HepG2 (cell line): ENCODE results near the gene RNF11. TPM values are rescaled to one million over a fixed set of nuclear protein-coding genes. Genes with fewer than 3 reads are reported as not detected.
A peak's percentile ranks its signal among the peaks of the same experiment; 100 is the strongest.

Source experiments
- CBX1 ChIP-seq: IDR thresholded peaks from one replicate; pipeline ENCODE4 v1.6.1; 2016; ENCODE audit warnings: antibody characterized with exemption, low read depth
- CBX5 ChIP-seq: sonication (generic); formaldehyde crosslinking; IDR thresholded peaks from 2 replicates; pipeline ENCODE4 v1.4.0; 2020; ENCODE audit warnings: missing genetic modification reagents, borderline replicate concordance
- ELF3 ChIP-seq: IDR thresholded peaks from 2 replicates; pipeline ENCODE4 v1.6.1; 2016; ENCODE audit warnings: missing genetic modification reagents, missing compliant biosample characterization
- GABPA ChIP-seq, 2 experiments: IDR thresholded peaks; 2 replicates each; pipeline ENCODE4 v1.6.1; 2011 to 2016; ENCODE audit warnings: low read depth in 2 of 2, low read length in 1 of 2, missing biosample characterization in 1 of 2, missing genetic modification characterization in 1 of 2
- GATA4 ChIP-seq: sonication (generic); IDR thresholded peaks from 2 replicates; pipeline ENCODE4 v1.6.1; 2016; ENCODE audit warnings: antibody characterized with exemption, low read depth, borderline replicate concordance
- GFI1 ChIP-seq: sonication (generic); formaldehyde crosslinking; IDR thresholded peaks from 2 replicates; pipeline ENCODE4 v1.5.0; 2020; ENCODE audit warnings: missing genetic modification reagents, mild to moderate bottlenecking, borderline replicate concordance
- GLI4 ChIP-seq: sonication (generic); formaldehyde crosslinking; IDR thresholded peaks from 2 replicates; pipeline ENCODE4 v1.5.1; 2020; ENCODE audit warnings: missing genetic modification reagents, mild to moderate bottlenecking, moderate library complexity, borderline replicate concordance
- HDAC1 ChIP-seq: sonication (generic); formaldehyde crosslinking; IDR thresholded peaks from 2 replicates; pipeline ENCODE4 v1.5.1; 2020; ENCODE audit warnings: mild to moderate bottlenecking, missing genetic modification reagents
- HMGXB4 ChIP-seq, 2 experiments: sonication (generic) in 1 of 2; formaldehyde crosslinking in 1 of 2; IDR thresholded peaks; 2 replicates each; pipeline versions ENCODE4 v1.4.0 to v1.6.1; 2018 to 2020; ENCODE audit warnings: missing genetic modification reagents in 2 of 2, borderline replicate concordance in 1 of 2, low read depth in 1 of 2, mild to moderate bottlenecking in 1 of 2, missing biosample characterization in 1 of 2
- HNRNPUL1 ChIP-seq: fragments of 200-400 bp; formaldehyde crosslinking; IDR thresholded peaks from 2 replicates; pipeline ENCODE4 v1.6.1; 2017; ENCODE audit warnings: low read depth, mild to moderate bottlenecking, low read length, moderate library complexity
- JUNB ChIP-seq: sonication (generic); formaldehyde crosslinking; IDR thresholded peaks from 2 replicates; pipeline ENCODE4 v1.8.0; 2022; ENCODE audit warnings: missing genetic modification reagents, mild to moderate bottlenecking, borderline replicate concordance
- NFIC ChIP-seq: IDR thresholded peaks from 2 replicates; pipeline ENCODE4 v1.6.1; 2012; ENCODE audit warnings: mild to moderate bottlenecking, low read length, inconsistent platforms
- NFKB2 ChIP-seq: sonication (generic); formaldehyde crosslinking; IDR thresholded peaks from 2 replicates; pipeline ENCODE4 v1.4.0; 2020; ENCODE audit warnings: missing genetic modification reagents, borderline replicate concordance
- POGZ ChIP-seq: sonication (generic); formaldehyde crosslinking; IDR thresholded peaks from 2 replicates; pipeline ENCODE4 v1.4.0; 2020; ENCODE audit warnings: mild to moderate bottlenecking, missing genetic modification reagents
- RFXAP ChIP-seq: sonication (generic); formaldehyde crosslinking; IDR thresholded peaks from 2 replicates; pipeline ENCODE4 v1.4.0; 2020; ENCODE audit warnings: missing genetic modification reagents, borderline replicate concordance
- SALL1 ChIP-seq: sonication (generic); formaldehyde crosslinking; IDR thresholded peaks from 2 replicates; pipeline ENCODE4 v1.8.0; 2022; ENCODE audit warnings: mild to moderate bottlenecking, missing genetic modification reagents
- SMAD3 ChIP-seq: sonication (generic); formaldehyde crosslinking; IDR thresholded peaks from 2 replicates; pipeline ENCODE4 v1.4.0; 2020; ENCODE audit warnings: missing genetic modification reagents
- SNAI1 ChIP-seq: sonication (generic); formaldehyde crosslinking; IDR thresholded peaks from 2 replicates; pipeline ENCODE4 v1.5.0; 2020; ENCODE audit warnings: mild to moderate bottlenecking, missing genetic modification reagents, borderline replicate concordance
- SP5 ChIP-seq: IDR thresholded peaks from 2 replicates; pipeline ENCODE4 v1.6.1; 2016; ENCODE audit warnings: low read depth, borderline replicate concordance
- TFDP2 ChIP-seq: sonication (generic); formaldehyde crosslinking; IDR thresholded peaks from 2 replicates; pipeline ENCODE4 v1.4.0; 2020; ENCODE audit warnings: missing genetic modification reagents
- THAP11 ChIP-seq: IDR thresholded peaks from 2 replicates; pipeline ENCODE4 v1.6.1; 2016; ENCODE audit warnings: missing biosample characterization, missing genetic modification reagents
- ZGPAT ChIP-seq: IDR thresholded peaks from 2 replicates; pipeline ENCODE4 v1.6.1; 2016; ENCODE audit warnings: mild to moderate bottlenecking
- ZNF124 ChIP-seq: sonication (generic); formaldehyde crosslinking; IDR thresholded peaks from 2 replicates; pipeline ENCODE4 v1.4.0; 2020; ENCODE audit warnings: missing genetic modification reagents
- ZNF572 ChIP-seq: sonication (generic); formaldehyde crosslinking; IDR thresholded peaks from 2 replicates; pipeline ENCODE4 v1.5.1; 2020; ENCODE audit warnings: mild to moderate bottlenecking, missing genetic modification reagents
- ZNF788 ChIP-seq: sonication (generic); formaldehyde crosslinking; IDR thresholded peaks from 2 replicates; pipeline ENCODE4 v1.5.0; 2020; ENCODE audit warnings: mild to moderate bottlenecking, missing genetic modification reagents, borderline replicate concordance
- polyA plus RNA-seq, 8 experiments: library from polyadenylated mRNA; depleted of rRNA in 3 of 8; stranded (reverse) in 7 of 8; unstranded in 1 of 8; fragments of >200 nt; fragmentation: Illumina TruSeq in 4 of 8; extraction: Trizol in 4 of 8; gene quantifications; 2 replicates each; pipeline versions ENCODE4 v1.2.1 to v1.2.3, GENCODE V29; 2011 to 2016; ENCODE audit warnings: low read depth in 4 of 8, missing spikeins in 1 of 8, mixed read lengths in 1 of 8; ENCODE audit not compliant: insufficient read depth in 1 of 8
- total RNA-seq, 5 experiments: library from RNA; depleted of rRNA; stranded (reverse); fragments of >200 nt; fragmentation: Illumina TruSeq; extraction: Trizol; gene quantifications; 2 replicates each; pipeline ENCODE4 v1.2.3, GENCODE V29; 2016; ENCODE audit warnings: low read depth in 1 of 5

Gene RNF11
- total and polyA plus RNA-seq, 2 of the 13 experiments (the other 11 are each of a cell fraction or from before 2014, with no cell fraction given) = 41.2 to 48.8 TPM

- TF ChIP-seq GATA4 (no peak), NFKB2 (CRISPR knock-in tag) (no peak), SMAD3 (CRISPR knock-in tag) (0 out of 2 replicates have a peak, but pooled peaks have one; percentile 30), TFDP2 (CRISPR knock-in tag) (peak; percentile 57; the same call in 1 of the 2 replicates), HDAC1 (CRISPR knock-in tag) (0 out of 2 replicates have a peak, but pooled peaks have one; percentile 27), HNRNPUL1 (no peak), HMGXB4 (CRISPR knock-in tag; IDR thresholded peaks at IDR 0.05; ENCODE audit: borderline replicate concordance in 1 of 2, low read depth in 1 of 2) (peak; percentile 40 to 63; a peak in 3 of 4 replicates), CBX5 (CRISPR knock-in tag) (peak; percentile 56; the same call in 1 of the 2 replicates), ZNF572 (no peak), ZNF788 (CRISPR knock-in tag) (peak; percentile 59; the same call in 1 of the 2 replicates), POGZ (CRISPR knock-in tag) (peak; percentile 44; the same call in 1 of the 2 replicates), NFIC (no peak), SP5 (0 out of 2 replicates have a peak, but pooled peaks have one; percentile 36), ZNF124 (CRISPR knock-in tag) (0 out of 2 replicates have a peak, but pooled peaks have one; percentile 68), THAP11 (CRISPR knock-in tag) (peak; percentile 50), RFXAP (CRISPR knock-in tag) (0 out of 2 replicates have a peak, but pooled peaks have one; percentile 38), ZGPAT (CRISPR knock-in tag) (peak; percentile 46), SALL1 (CRISPR knock-in tag) (peak; percentile 45; the same call in 1 of the 2 replicates), GLI4 (no peak), GABPA (IDR thresholded peaks at IDR 0.05; ENCODE audit: low read depth, low read length) (peak; percentile 49), GABPA (CRISPR knock-in tag; IDR thresholded peaks at IDR 0.05; ENCODE audit: low read depth) (peak; percentile 78), CBX1 (no peak), SNAI1 (no peak), GFI1 (CRISPR knock-in tag) (no peak), ELF3 (peak; percentile 67), JUNB (CRISPR knock-in tag) (no peak)
Observed at GRCh38 chr1:51296383-51297357, 60.6 kb downstream of the RNF11 start (continued).
